ENCODE measurements around the gene GTF2F2. TPM values are rescaled to one million over a fixed set of nuclear protein-coding genes. Genes with fewer than 3 reads are reported as not detected.

The GTF2F2 gene
- total and polyA plus RNA-seq, 8 donors = 15.5 to 26.7 (median 23.8) TPM

GRCh38 chr13:45082964-45083363, 37.3 kb upstream of the GTF2F2 start:
- H3K9me3 ChIP-seq = no peaks in the 10 kb centered on the region
- DNase-seq (no peak), ATAC-seq (no peak)
- H3K27me3 ChIP-seq = no peaks in the 10 kb centered on the region
- H3K4me3 ChIP-seq = no peak overlapping the region
- no peaks in the 10 kb centered on the region for H3K4me1 ChIP-seq
- H3K27ac ChIP-seq = no peak overlapping the region
- no peaks in the 10 kb centered on the region for H3K36me3 ChIP-seq
- intact Hi-C loops (cut with DNase I) = no loop called here
- TF ChIP-seq CTCF (IDR thresholded peaks at IDR 0.05) = no peak

GRCh38 chr13:45084515-45084914, 35.8 kb upstream of the GTF2F2 start:
- Histone ChIP-seq H3K27me3 (no peaks in the 10 kb centered on the region), H3K4me3 (no peak overlapping the region), H3K9me3 (no peaks in the 10 kb centered on the region), H3K27ac (no peak overlapping the region), H3K36me3 (no peaks in the 10 kb centered on the region), H3K4me1 (no peaks in the 10 kb centered on the region)
- no peak for TF ChIP-seq CTCF (IDR thresholded peaks at IDR 0.05)
- DNase-seq = no peak
- intact Hi-C loops (cut with DNase I) = no loop called here
- ATAC-seq = no peak

- ATAC-seq (no peak), DNase-seq (no peak)
- H3K27ac ChIP-seq = no peak overlapping the region
- H3K4me1 ChIP-seq = no peaks in the 10 kb centered on the region
- TF ChIP-seq CTCF (IDR thresholded peaks at IDR 0.05) = no peak
- no peak overlapping the region for H3K4me3 ChIP-seq
- no peaks in the 10 kb centered on the region for H3K36me3 ChIP-seq
- H3K9me3 ChIP-seq = no peaks in the 10 kb centered on the region
- intact Hi-C loops (cut with DNase I) = no loop called here
- no peaks in the 10 kb centered on the region for H3K27me3 ChIP-seq
Observed at GRCh38 chr13:45086484-45086883, 33.8 kb upstream of the GTF2F2 start.

GRCh38 chr13:45092663-45093062, 27.6 kb upstream of the GTF2F2 start:
- intact Hi-C loops (cut with DNase I) = no loop called here
- TF ChIP-seq CTCF (IDR thresholded peaks at IDR 0.05) = no peak
- DNase-seq (no peak), ATAC-seq (no peak)
- no peaks in the 10 kb centered on the region for H3K27me3 ChIP-seq
- H3K27ac ChIP-seq = no peak overlapping the region
- no peaks in the 10 kb centered on the region for H3K4me1 ChIP-seq
- no peaks in the 10 kb centered on the region for H3K9me3 ChIP-seq
- no peaks in the 10 kb centered on the region for H3K36me3 ChIP-seq
- no peak overlapping the region for H3K4me3 ChIP-seq

- Histone ChIP-seq H3K27me3 (no peaks in the 10 kb centered on the region), H3K36me3 (no peaks in the 10 kb centered on the region), H3K4me1 (no peaks in the 10 kb centered on the region), H3K4me3 (no peak overlapping the region), H3K9me3 (no peaks in the 10 kb centered on the region), H3K27ac (no peak overlapping the region)
- ATAC-seq = no peak
- DNase-seq = no peak
- no peak for TF ChIP-seq CTCF (IDR thresholded peaks at IDR 0.05)
- intact Hi-C loops (cut with DNase I) = no loop called here
Observed at GRCh38 chr13:45100573-45101262, 19.6 kb upstream of the GTF2F2 start.

All from left lung (tissue), 10 donors.